H9 (cell line): ENCODE data around the gene ADSS2. TPM values are rescaled to one million over a fixed set of nuclear protein-coding genes. Genes with fewer than 3 reads are reported as not detected.

Experiments used
- DNase-seq: peaks from one replicate; pipeline ENCODE4 v3.0.0-alpha.2; 2017
- H2AFZ ChIP-seq: one replicate; pipeline ENCODE4 v1.6.1; 2013; ENCODE audit warnings: mild to moderate bottlenecking, low read length, control low read depth, moderate library complexity
- H2AK5ac ChIP-seq: 2 replicates; pipeline ENCODE4 v1.6.1; 2013; ENCODE audit warnings: low read length, control low read depth, mixed read lengths; ENCODE audit not compliant: insufficient read length
- H2BK120ac ChIP-seq: one replicate; pipeline ENCODE4 v1.6.1; 2013; ENCODE audit warnings: low read depth, mild to moderate bottlenecking, low read length, control low read depth, inconsistent platforms; ENCODE audit not compliant: poor library complexity, severe bottlenecking
- H2BK12ac ChIP-seq: 2 replicates; pipeline ENCODE4 v1.6.1; 2013; ENCODE audit warnings: low read length, control low read depth, mixed read lengths, low read depth; ENCODE audit not compliant: insufficient read length
- H2BK15ac ChIP-seq: 2 replicates; pipeline ENCODE4 v1.6.1; 2013; ENCODE audit warnings: low read depth, low read length, control low read depth
- H2BK20ac ChIP-seq: one replicate; pipeline ENCODE4 v1.6.1; 2013; ENCODE audit warnings: low read depth, mild to moderate bottlenecking, low read length, control low read depth, inconsistent platforms; ENCODE audit not compliant: poor library complexity, severe bottlenecking
- H2BK5ac ChIP-seq: 2 replicates; pipeline ENCODE4 v1.6.1; 2013; ENCODE audit warnings: low read length, control low read depth, mixed read lengths; ENCODE audit not compliant: insufficient read length
- H3K14ac ChIP-seq: 2 replicates; pipeline ENCODE4 v1.6.1; 2013; ENCODE audit warnings: low read length, control low read depth; ENCODE audit not compliant: insufficient read depth
- H3K18ac ChIP-seq: 2 replicates; pipeline ENCODE4 v1.6.1; 2013; ENCODE audit warnings: low read depth, mild to moderate bottlenecking, mixed read lengths, low read length, control low read depth; ENCODE audit not compliant: insufficient read length
- H3K23ac ChIP-seq: 2 replicates; pipeline ENCODE4 v1.6.1; 2013; ENCODE audit warnings: low read length, control low read depth, mixed read lengths, low read depth; ENCODE audit not compliant: insufficient read length
- H3K23me2 ChIP-seq: 2 replicates; pipeline ENCODE4 v1.6.1; 2013; ENCODE audit warnings: low read depth, mild to moderate bottlenecking, mixed read lengths, low read length, control low read depth; ENCODE audit not compliant: insufficient read length, poor library complexity, severe bottlenecking
- H3K27ac ChIP-seq: 2 replicates; pipeline ENCODE4 v1.5.1; 2013; ENCODE audit warnings: low read length, control low read depth, mixed read lengths, low read depth; ENCODE audit not compliant: insufficient read length
- H3K27me3 ChIP-seq: 2 replicates; pipeline ENCODE4 v1.6.1; 2013; ENCODE audit warnings: low read length, control low read depth, inconsistent platforms; ENCODE audit not compliant: insufficient read depth
- H3K4ac ChIP-seq: 2 replicates; pipeline ENCODE4 v1.6.1; 2013; ENCODE audit warnings: low read depth, mild to moderate bottlenecking, control low read depth, inconsistent platforms, low read length, moderate library complexity
- H3K4me1 ChIP-seq: 2 replicates; pipeline ENCODE4 v1.6.1; 2013; ENCODE audit warnings: low read length, control low read depth, inconsistent platforms; ENCODE audit not compliant: insufficient read depth
- H3K4me2 ChIP-seq: 2 replicates; pipeline ENCODE4 v1.6.1; 2013; ENCODE audit warnings: low read length, control low read depth, mixed read lengths; ENCODE audit not compliant: insufficient read length, insufficient read depth
- H3K56ac ChIP-seq: 2 replicates; pipeline ENCODE4 v1.6.1; 2013; ENCODE audit warnings: low read depth, mild to moderate bottlenecking, mixed read lengths, low read length, control low read depth; ENCODE audit not compliant: insufficient read length
- H3K79me1 ChIP-seq: 2 replicates; pipeline ENCODE4 v1.6.1; 2013; ENCODE audit warnings: low read depth, mild to moderate bottlenecking, moderate library complexity, low read length, control low read depth, inconsistent platforms; ENCODE audit not compliant: insufficient read depth, poor library complexity, severe bottlenecking
- H3K79me2 ChIP-seq: 2 replicates; pipeline ENCODE4 v1.6.1; 2013; ENCODE audit warnings: low read length, control low read depth, inconsistent platforms; ENCODE audit not compliant: insufficient read depth
- H3K9ac ChIP-seq: 2 replicates; pipeline ENCODE4 v1.6.1; 2013; ENCODE audit warnings: low read length, control low read depth, mixed read lengths; ENCODE audit not compliant: insufficient read length; ENCODE audit errors: extremely low read depth
- H3K9me3 ChIP-seq: one replicate; pipeline ENCODE4 v1.6.1; 2013; ENCODE audit warnings: low read depth, low read length, inconsistent platforms; ENCODE audit not compliant: control insufficient read depth
- H3T11ph ChIP-seq: one replicate; pipeline ENCODE4 v1.6.1; 2013; ENCODE audit warnings: mild to moderate bottlenecking, low read length, control low read depth, inconsistent platforms
- H4K20me1 ChIP-seq: one replicate; pipeline ENCODE4 v1.6.1; 2013; ENCODE audit not compliant: control insufficient read depth, insufficient read length, insufficient read depth
- H4K5ac ChIP-seq: 2 replicates; pipeline ENCODE4 v1.6.1; 2013; ENCODE audit warnings: low read depth, mild to moderate bottlenecking, mixed read lengths, low read length, control low read depth; ENCODE audit not compliant: insufficient read length
- H4K8ac ChIP-seq: replicated peaks from 2 replicates; pipeline ENCODE4 v1.6.1; 2013; ENCODE audit warnings: low read length, control low read depth, mixed read lengths, low read depth; ENCODE audit not compliant: insufficient read length
- H4K91ac ChIP-seq: 2 replicates; pipeline ENCODE4 v1.6.1; 2013; ENCODE audit warnings: low read depth, mild to moderate bottlenecking, moderate library complexity, mixed read lengths, low read length, control low read depth; ENCODE audit not compliant: insufficient read length
- H3K27ac Mint-ChIP-seq, 3 experiments: 2 replicates in 2 of 3; 3 replicates in 1 of 3; pipeline ENCODE4 v1.8.0; 2020 to 2021; ENCODE audit warnings: mixed read lengths in 3 of 3, mild to moderate bottlenecking in 1 of 3, moderate library complexity in 1 of 3
- H3K27me3 Mint-ChIP-seq: 2 replicates; pipeline ENCODE4 v1.8.0; 2021; ENCODE audit warnings: low read depth, mild to moderate bottlenecking, moderate library complexity, mixed read lengths
- H3K36me3 Mint-ChIP-seq, 3 experiments: 2 replicates in 2 of 3; 3 replicates in 1 of 3; pipeline ENCODE4 v1.8.0; 2020 to 2021; ENCODE audit warnings: low read depth in 3 of 3, mixed read lengths in 3 of 3; ENCODE audit not compliant: insufficient read depth in 1 of 3
- H3K4me1 Mint-ChIP-seq, 2 experiments: 2 replicates each; pipeline ENCODE4 v1.8.0; 2020; ENCODE audit warnings: mixed read lengths in 2 of 2
- H3K4me3 Mint-ChIP-seq, 2 experiments: 2 replicates in 1 of 2; 3 replicates in 1 of 2; pipeline ENCODE4 v1.8.0; 2020 to 2021; ENCODE audit warnings: mild to moderate bottlenecking in 2 of 2, mixed read lengths in 2 of 2, moderate library complexity in 1 of 2
- H3K9me3 Mint-ChIP-seq, 2 experiments: 2 replicates in 1 of 2; 3 replicates in 1 of 2; pipeline ENCODE4 v1.8.0; 2020; ENCODE audit warnings: mild to moderate bottlenecking in 2 of 2, mixed read lengths in 2 of 2, moderate library complexity in 1 of 2
- CTCF ChIP-seq: fragments of 200-600 bp; sonication (generic); conservative IDR thresholded peaks from 3 replicates; pipeline ENCODE4 v1.8.0; 2021; ENCODE audit warnings: antibody characterized with exemption, mild to moderate bottlenecking
- WGBS: extraction: QIAGEN DNeasy Blood & Tissue Kit; methylation state at CpG from one replicate; pipeline ENCODE4 v1.1.7; 2013; ENCODE audit warnings: missing lambda C conversion rate, low lambda C conversion rate, mixed read lengths; ENCODE audit not compliant: insufficient read length; ENCODE audit errors: extremely low coverage; 5-methylcytosine and 5-hydroxymethylcytosine counted together
- total RNA-seq: library from RNA; stranded (reverse); gene quantifications from 2 replicates; pipeline ENCODE4 v1.2.1, GENCODE V29; 2021

The ADSS2 gene
- total RNA-seq, 1 experiment from 2014 or later: 65.4 TPM

- no peak overlapping the region for H2AK5ac ChIP-seq
- H2BK12ac ChIP-seq: no peak overlapping the region
- Mint-ChIP-seq H3K4me3 (no peak overlapping the region), H3K9me3 (no peaks in the 10 kb centered on the region), H3K27ac (peak overlapping the region in 2 of 3 experiments; percentile 64 to 91; a peak in 3 of 7 replicates), H3K27me3 (no peaks in the 10 kb centered on the region; the same call in 1 of the 2 replicates), H3K36me3 (peaks cover under 1 to 4% (median 1%) of the 10 kb centered on the region in 3 experiments; a peak in 5 of 7 replicates), H3K4me1 (peaks cover 15 to 21% of the 10 kb centered on the region in 2 experiments)
- no peak overlapping the region for H2BK120ac ChIP-seq
- TF ChIP-seq CTCF: no peak
- no peak overlapping the region for H3K4ac ChIP-seq
- no peak overlapping the region for H4K5ac ChIP-seq
- no peak overlapping the region; the same call in 1 of the 2 replicates for H3K14ac ChIP-seq
- H3K23me2 ChIP-seq: no peaks in the 10 kb centered on the region
- no peak overlapping the region for H3K9ac ChIP-seq
- no peak for DNase-seq
- no peak overlapping the region for H2BK20ac ChIP-seq
- no peaks in the 10 kb centered on the region for H3K27me3 ChIP-seq
- no peak overlapping the region for H3K18ac ChIP-seq
- no peak overlapping the region for H3K27ac ChIP-seq
- H2BK15ac ChIP-seq: no peak overlapping the region
- no peak overlapping the region for H3T11ph ChIP-seq
- no peak overlapping the region for H4K91ac ChIP-seq
- no peak overlapping the region for H3K56ac ChIP-seq
- H3K4me2 ChIP-seq: no peak overlapping the region
- no CpG with 5 or more reads among the region's 15 CpGs for WGBS
- H4K8ac ChIP-seq: no peak overlapping the region
- no peaks in the 10 kb centered on the region for H4K20me1 ChIP-seq
- H3K79me2 ChIP-seq: no peaks in the 10 kb centered on the region
- no peak overlapping the region for H2AFZ ChIP-seq
- H3K9me3 ChIP-seq: no peaks in the 10 kb centered on the region
- H3K79me1 ChIP-seq: no peaks in the 10 kb centered on the region
- no peaks in the 10 kb centered on the region; the same call in 1 of the 2 replicates for H3K4me1 ChIP-seq
- no peak overlapping the region for H3K23ac ChIP-seq
- no peak overlapping the region for H2BK5ac ChIP-seq
Observed at GRCh38 chr1:244394826-244395765, 56.6 kb downstream of the ADSS2 start.
